ENCODE measurements around the gene PYGB. TPM values are rescaled to one million over a fixed set of nuclear protein-coding genes. Genes with fewer than 3 reads are reported as not detected.

PYGB gene
- total RNA-seq, 8 experiments from 2014 or later: 40.5 to 140 (median 65.8) TPM

GRCh38 chr20:25295386-25296093, 47.7 kb downstream of the PYGB start:
- H3K4me3 ChIP-seq: no peak overlapping the region
- no peak overlapping the region for H3K27ac ChIP-seq
- no peaks in the 10 kb centered on the region for H3K4me1 ChIP-seq (replicated peaks in 1 of 2)
- WGBS, 10 experiments: 13 to 100% (median 69%) methylated on average over 1 to 6 of the region's 10 CpGs; no CpG with 5 or more reads in 3 of the 10 experiments
- in situ Hi-C loops (cut with MboI; ENCODE audit: low pct_unique_long_range_greater_than_20kb in 2 of 9, low sequenced_read_pairs in 9 of 9, unreplicated experiment in 9 of 9): loop anchor here in 1 of 9 experiments (25.0 kb wide), 1 partner anchor 92 kb away; the partner anchor contains the start of gene ABHD12
- ATAC-seq (replicated peaks in 6 of 8): peak in 4 of 8 experiments; percentile 5 to 58 (median 32)

- in situ Hi-C loops (cut with MboI; ENCODE audit: low pct_unique_long_range_greater_than_20kb in 2 of 9, low sequenced_read_pairs in 9 of 9, unreplicated experiment in 9 of 9): loop anchor here in 1 of 9 experiments (25.0 kb wide), 1 partner anchor 91 kb away; the partner anchor contains the start of gene ABHD12
- H3K4me1 ChIP-seq (replicated peaks in 1 of 2): no peaks in the 10 kb centered on the region
- H3K27ac ChIP-seq: no peak overlapping the region
- ATAC-seq (replicated peaks in 6 of 8): peak in 7 of 8 experiments; percentile 3 to 19 (median 9)
- H3K4me3 ChIP-seq: no peak overlapping the region
- WGBS, 10 experiments: 50 to 100% (median 89%) methylated on average over 1 to 15 of the region's 24 CpGs; no CpG with 5 or more reads in 3 of the 10 experiments
Observed at GRCh38 chr20:25296094-25297093, 48.5 kb downstream of the PYGB start.

- 40 to 100% (median 88%) methylated on average over 1 to 3 of the region's 10 CpGs; no CpG with 5 or more reads in 1 of the 10 experiments for WGBS, 10 experiments
- in situ Hi-C loops (cut with MboI; ENCODE audit: low pct_unique_long_range_greater_than_20kb in 2 of 9, low sequenced_read_pairs in 9 of 9, unreplicated experiment in 9 of 9): loop anchor here in 1 of 9 experiments (25.0 kb wide), 1 partner anchor 90 kb away; the partner anchor contains the start of gene ABHD12
- Histone ChIP-seq H3K4me1 (replicated peaks in 1 of 2) (no peaks in the 10 kb centered on the region), H3K27ac (no peak overlapping the region), H3K4me3 (no peak overlapping the region)
- no peak for ATAC-seq (replicated peaks in 6 of 8)
Observed at GRCh38 chr20:25297141-25297905, 49.4 kb downstream of the PYGB start.

GRCh38 chr20:25299806-25300205, 51.9 kb downstream of the PYGB start:
- no peaks in the 10 kb centered on the region for H3K4me1 ChIP-seq (replicated peaks in 1 of 2)
- ATAC-seq (replicated peaks in 6 of 8): peak in 1 of 8 experiments; percentile 5
- H3K27ac ChIP-seq: no peak overlapping the region
- in situ Hi-C loops (cut with MboI; ENCODE audit: low pct_unique_long_range_greater_than_20kb in 2 of 9, low sequenced_read_pairs in 9 of 9, unreplicated experiment in 9 of 9): loop anchor here in 1 of 9 experiments (25.0 kb wide), 2 partner anchors 87 to 313 kb away; partner anchors contain the start of genes ABHD12 and APMAP
- no peak overlapping the region for H3K4me3 ChIP-seq
- WGBS, 10 experiments: 94 to 100% (median 99%) methylated on average over 1 to 6 of the region's 9 CpGs; no CpG with 5 or more reads in 6 of the 10 experiments

- H3K4me3 ChIP-seq: no peak overlapping the region
- 57 to 100% (median 88%) methylated on average over 1 to 9 of the region's 13 CpGs; no CpG with 5 or more reads in 3 of the 10 experiments for WGBS, 10 experiments
- peak in 1 of 8 experiments; percentile 13 for ATAC-seq (replicated peaks in 6 of 8)
- no peak overlapping the region for H3K27ac ChIP-seq
- in situ Hi-C loops (cut with MboI; ENCODE audit: low pct_unique_long_range_greater_than_20kb in 2 of 9, low sequenced_read_pairs in 9 of 9, unreplicated experiment in 9 of 9): loop anchor here in 1 of 9 experiments (25.0 kb wide), 1 partner anchor 313 kb away; the partner anchor contains the start of gene APMAP
- H3K4me1 ChIP-seq (replicated peaks in 1 of 2): no peaks in the 10 kb centered on the region
Observed at GRCh38 chr20:25300496-25301170, 52.7 kb downstream of the PYGB start.

- Histone ChIP-seq H3K4me1 (replicated peaks in 1 of 2) (no peaks in the 10 kb centered on the region), H3K4me3 (no peak overlapping the region), H3K27ac (no peak overlapping the region)
- in situ Hi-C loops (cut with MboI; ENCODE audit: low pct_unique_long_range_greater_than_20kb in 2 of 9, low sequenced_read_pairs in 9 of 9, unreplicated experiment in 9 of 9): loop anchor here in 1 of 9 experiments (25.0 kb wide), 1 partner anchor 314 kb away; the partner anchor contains the start of gene APMAP
- 89 to 100% (median 100%) methylated on average over 1 to 3 of the region's 9 CpGs; no CpG with 5 or more reads in 6 of the 10 experiments for WGBS, 10 experiments
- peak in 2 of 8 experiments; percentile 12 to 17 for ATAC-seq (replicated peaks in 6 of 8)
Observed at GRCh38 chr20:25301357-25301920, 53.6 kb downstream of the PYGB start.

- Histone ChIP-seq H3K27ac (no peak overlapping the region), H3K4me1 (replicated peaks in 1 of 2) (no peaks in the 10 kb centered on the region), H3K4me3 (no peak overlapping the region)
- in situ Hi-C loops (cut with MboI; ENCODE audit: low pct_unique_long_range_greater_than_20kb in 2 of 9, low sequenced_read_pairs in 9 of 9, unreplicated experiment in 9 of 9): loop anchor here in 1 of 9 experiments (25.0 kb wide), 1 partner anchor 315 kb away; the partner anchor contains the start of gene APMAP
- peak in 2 of 8 experiments; percentile 3 to 4 for ATAC-seq (replicated peaks in 6 of 8)
- WGBS, 10 experiments: 75 to 100% (median 100%) methylated on average over 1 to 3 of the region's 6 CpGs; no CpG with 5 or more reads in 6 of the 10 experiments
Observed at GRCh38 chr20:25302596-25302995, 54.7 kb downstream of the PYGB start.

GRCh38 chr20:25303292-25304024, 55.6 kb downstream of the PYGB start:
- H3K4me1 ChIP-seq (replicated peaks in 1 of 2): no peaks in the 10 kb centered on the region
- H3K27ac ChIP-seq: no peak overlapping the region
- in situ Hi-C loops (cut with MboI; ENCODE audit: low pct_unique_long_range_greater_than_20kb in 2 of 9, low sequenced_read_pairs in 9 of 9, unreplicated experiment in 9 of 9): loop anchor here in 1 of 9 experiments (25.0 kb wide), 1 partner anchor 316 kb away; the partner anchor contains the start of gene APMAP
- WGBS, 10 experiments: 85 to 100% (median 88%) methylated on average over 1 to 10 of the region's 12 CpGs; no CpG with 5 or more reads in 3 of the 10 experiments
- ATAC-seq (replicated peaks in 6 of 8): no peak
- no peak overlapping the region for H3K4me3 ChIP-seq

GRCh38 chr20:25304025-25304549, 56.2 kb downstream of the PYGB start:
- WGBS, 10 experiments: 84 to 100% (median 100%) methylated on average over 1 to 5 of the region's 11 CpGs; no CpG with 5 or more reads in 3 of the 10 experiments
- H3K4me1 ChIP-seq (replicated peaks in 1 of 2): peaks cover 0 to under 1% of the 10 kb centered on the region in 2 donors
- H3K27ac ChIP-seq: no peak overlapping the region
- in situ Hi-C loops (cut with MboI; ENCODE audit: low pct_unique_long_range_greater_than_20kb in 2 of 9, low sequenced_read_pairs in 9 of 9, unreplicated experiment in 9 of 9): loop anchor here in 1 of 9 experiments (25.0 kb wide), 1 partner anchor 317 kb away; the partner anchor contains the start of gene APMAP
- H3K4me3 ChIP-seq: no peak overlapping the region
- ATAC-seq (replicated peaks in 6 of 8): no peak
